DMS53 treated with DMSO at 0.1 percent for 48 hours (cell line): ENCODE results near the gene MTARC1.
A peak's percentile ranks its signal among the peaks of the same experiment; 100 is the strongest.

Experiments
- DNase-seq: peaks from one replicate; lab custom pipeline; 2025; ENCODE audit not compliant: unreplicated experiment; lab: John Stamatoyannopoulos, UW

The MTARC1 gene

DNA sequence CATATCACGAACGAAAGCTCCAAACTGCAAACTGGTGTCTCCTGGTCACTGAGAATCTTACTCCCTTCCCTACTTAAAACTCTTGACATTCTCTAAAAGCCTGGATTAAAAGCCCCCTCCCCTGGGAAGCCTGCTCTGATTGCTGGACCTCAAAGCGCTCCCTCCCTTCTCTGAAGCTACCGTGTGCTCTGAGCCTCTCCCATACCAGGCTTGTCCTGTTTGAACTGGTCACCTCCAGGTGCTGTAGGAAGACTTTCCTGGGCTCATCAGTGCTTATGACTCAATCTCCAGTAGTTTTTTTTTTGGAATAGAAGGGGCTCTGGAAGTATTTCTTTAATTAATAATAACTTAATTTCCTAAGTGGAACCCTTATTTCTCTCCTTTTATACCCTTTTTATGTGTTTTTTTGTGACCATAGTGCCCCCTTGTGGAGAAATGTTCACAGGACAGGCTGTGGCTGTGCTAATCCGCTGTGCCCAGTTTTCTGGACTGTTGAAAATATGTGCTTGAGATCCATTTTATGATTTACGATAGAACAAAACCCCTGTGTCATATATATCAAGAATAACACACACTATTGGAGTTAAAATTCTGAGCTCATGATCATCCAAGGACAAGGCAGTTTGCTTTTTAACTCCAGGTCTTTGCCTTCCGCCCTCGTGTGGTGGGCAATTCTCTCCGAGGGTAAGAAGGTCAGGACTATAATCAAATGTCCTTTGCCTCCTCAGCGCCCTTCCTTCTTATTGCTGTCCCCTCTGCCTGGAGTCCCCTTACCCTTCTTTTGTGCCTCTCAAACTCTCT is 16.9 kb downstream of the MTARC1 start:
- peak; percentile 37 for DNase-seq

DNA sequence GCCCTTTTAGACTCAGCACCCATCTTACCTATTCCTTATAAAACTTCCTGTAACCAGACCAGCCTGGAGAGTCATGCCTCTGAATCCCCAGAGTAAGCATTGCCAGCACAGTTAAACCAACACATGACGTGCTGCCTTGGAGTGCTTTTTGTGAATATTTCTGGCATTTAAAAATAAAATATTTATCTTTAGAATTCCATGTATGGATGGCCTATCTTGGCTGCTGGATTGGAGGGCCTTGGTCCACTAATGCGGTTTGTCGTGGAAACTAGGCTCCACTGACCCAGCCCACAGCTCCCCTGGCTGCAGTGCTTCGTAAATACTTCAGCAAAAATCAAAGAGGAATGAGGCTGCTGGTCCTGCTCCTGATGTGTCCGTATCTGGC is 17.5 kb downstream of the MTARC1 start:
- no peak for DNase-seq

DNA sequence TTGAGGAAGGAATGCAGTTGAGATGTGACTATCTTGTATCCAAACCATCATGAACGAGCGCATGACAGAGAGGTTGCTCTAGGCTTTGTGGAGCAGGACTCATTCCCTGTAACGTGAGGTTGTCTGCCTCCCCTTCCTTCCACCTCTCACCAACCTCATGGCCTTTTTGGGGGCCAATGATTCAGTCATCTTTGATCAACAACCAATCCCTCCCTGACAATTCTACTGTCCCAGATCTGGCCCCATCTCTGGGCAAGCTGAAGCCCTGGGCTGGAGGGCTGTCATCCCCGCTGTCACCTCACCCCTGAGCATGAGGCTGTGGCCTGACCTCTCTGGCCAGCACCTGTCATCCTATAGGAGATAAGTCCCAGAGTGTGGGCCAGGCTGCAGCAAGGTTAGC is 19.7 kb downstream of the MTARC1 start:
- DNase-seq, result no peak

DNA sequence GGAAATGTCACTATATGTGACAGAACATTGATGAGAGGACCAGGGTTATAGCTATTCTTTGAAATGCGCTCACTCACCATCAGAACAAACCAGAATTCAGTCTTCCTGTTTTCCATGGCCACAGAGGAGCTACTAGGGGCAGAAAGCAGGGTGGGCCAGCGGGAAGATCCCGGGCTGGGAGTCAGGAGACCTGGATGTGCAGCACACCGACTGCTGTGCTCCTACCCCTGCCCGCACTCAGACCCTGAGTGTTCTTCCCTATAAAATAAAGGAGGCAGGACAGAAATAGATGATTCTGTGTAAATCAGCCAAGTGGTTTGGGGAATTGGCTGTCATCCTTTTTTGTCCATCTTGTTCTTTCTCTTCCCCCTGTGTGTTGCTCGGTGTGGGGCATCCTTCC is 21.0 kb downstream of the MTARC1 start:
- no peak for DNase-seq

DNA sequence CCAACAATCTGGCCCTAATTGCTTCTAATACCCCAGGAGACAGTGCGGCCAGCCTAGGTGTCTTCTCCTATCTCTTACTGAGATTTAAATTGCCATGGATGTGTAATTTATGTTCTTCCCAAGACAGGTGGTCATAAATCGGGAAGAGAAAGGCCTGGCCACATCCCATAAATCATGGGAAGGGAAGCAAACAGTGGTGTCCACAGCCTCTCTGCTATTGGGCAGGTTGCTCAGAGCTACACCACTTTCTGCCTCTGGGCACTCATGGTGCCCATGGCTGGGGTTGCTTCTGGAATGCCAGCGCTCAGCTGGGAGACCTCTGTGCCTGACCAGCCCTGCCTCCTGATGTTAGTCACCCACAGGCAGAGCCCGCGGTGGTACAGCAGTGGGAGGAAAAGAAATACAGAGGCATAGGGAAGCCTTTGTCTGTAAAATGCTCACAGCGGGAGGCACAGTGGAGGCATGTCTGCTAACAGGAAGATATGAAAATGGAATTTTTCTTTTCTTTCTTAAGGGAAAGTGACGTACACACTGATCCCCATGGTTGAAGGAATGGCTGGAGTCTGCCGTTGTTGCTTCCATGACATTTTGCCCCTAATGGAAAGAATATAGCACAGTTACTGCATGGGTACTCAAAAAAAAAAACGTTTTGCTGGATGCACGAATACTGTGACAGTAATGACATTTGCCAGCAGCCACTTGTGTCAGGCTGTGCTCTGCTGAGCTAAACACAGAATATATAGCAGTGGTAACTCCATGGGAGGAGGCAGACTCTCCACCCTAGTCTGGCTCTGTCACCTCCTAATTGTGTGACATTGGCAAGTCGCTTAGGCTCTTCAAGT is 21.9 kb downstream of the MTARC1 start:
- no peak for DNase-seq

DNA sequence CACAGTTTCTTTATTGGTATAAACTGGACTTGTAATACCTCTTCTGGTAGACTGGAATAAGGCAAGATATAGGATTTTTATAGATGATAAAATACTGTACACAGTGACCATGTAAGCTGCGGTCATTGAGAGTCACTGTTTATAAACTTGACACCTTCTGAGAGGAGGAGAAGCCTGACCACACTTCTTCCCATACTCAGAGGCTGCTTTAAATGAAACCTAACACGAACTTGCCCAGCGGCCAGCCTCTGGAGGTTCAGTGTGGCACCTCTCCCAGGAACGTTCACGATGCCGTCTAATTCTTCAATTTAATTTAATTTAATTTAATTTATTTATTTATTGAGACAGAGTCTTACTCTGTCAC is 22.5 kb downstream of the MTARC1 start:
- DNase-seq, result no peak

DNA sequence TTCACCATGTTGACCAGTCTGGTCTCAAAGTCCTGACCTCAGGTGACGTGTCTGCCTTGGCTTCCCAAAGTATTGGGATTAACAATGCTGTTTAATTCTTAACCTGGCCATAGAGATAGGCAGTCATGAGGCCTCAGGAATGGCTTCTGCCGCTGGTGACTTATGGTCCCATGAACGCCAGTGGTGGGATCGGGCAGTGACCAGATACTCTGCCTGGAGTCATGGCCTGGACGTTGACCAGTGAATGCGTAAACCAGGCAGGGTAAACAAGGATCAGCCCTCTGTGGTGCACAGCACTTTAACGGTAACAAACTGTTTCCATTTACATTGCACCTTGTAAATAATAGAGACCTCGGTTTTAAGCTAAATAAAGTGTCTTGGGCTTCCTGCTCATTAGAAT is 23.0 kb downstream of the MTARC1 start:
- DNase-seq, result no peak

DNA sequence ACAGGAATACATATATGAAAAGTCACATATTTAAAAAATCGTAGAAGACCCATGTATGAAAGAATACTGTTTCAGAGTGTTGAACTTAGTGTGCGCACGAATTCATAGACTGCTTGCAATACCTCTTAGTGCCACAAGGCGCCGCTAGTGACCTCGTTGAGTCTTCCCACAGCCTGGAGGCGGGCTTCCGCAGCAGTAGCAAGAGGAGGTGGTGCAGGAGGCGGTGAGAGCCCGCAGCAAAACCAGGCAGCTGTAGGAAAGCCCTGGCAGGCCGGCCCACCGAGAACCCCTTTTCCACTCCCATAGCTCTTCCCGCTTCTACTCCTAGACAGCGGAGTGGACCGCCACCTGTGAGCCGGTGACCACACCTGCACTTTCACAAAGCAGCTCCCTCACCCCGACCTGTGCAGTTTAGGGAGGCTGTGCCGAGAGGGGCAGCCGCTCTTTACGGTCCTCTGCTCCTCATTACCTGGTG is 23.5 kb downstream of the MTARC1 start:
- peak; percentile 54 for DNase-seq

DNA sequence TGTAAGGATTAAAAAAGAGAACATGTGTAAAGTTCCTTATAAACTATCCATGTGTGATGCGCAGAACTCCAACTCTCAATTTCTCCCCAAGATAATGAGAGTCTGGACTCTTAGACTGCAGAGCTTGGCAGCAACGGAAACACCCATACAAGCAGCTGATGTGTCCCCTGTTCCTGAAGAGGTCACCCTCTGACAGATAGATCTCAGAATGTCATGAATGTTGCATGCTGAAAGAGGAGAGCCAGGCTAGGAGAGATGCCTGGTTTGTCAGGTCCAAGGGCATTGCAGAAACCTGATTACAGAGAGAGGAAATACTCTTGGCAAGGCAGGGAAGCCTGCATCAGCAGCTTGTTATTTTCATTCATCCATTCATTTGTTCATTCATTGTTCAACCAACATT is 24.2 kb downstream of the MTARC1 start:
- DNase-seq, result no peak

DNA sequence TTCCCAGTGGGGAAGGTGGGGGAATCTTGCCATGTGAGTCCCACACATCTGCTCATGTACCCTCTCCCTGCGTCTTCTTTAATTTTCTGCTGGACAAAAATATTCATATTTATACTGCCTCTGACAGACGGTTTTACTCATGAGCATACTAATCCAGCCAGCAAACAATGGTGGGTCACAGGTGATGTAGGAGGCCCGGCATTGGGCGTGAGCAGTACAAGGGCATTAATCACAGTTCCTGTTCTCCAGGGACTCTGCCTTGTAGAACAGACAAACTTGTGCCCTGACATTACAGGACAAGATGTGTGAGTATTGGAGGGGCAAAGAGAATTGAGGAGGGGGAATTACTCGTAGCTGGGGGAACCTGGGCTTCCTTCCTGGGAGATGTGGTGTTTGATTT is 25.0 kb downstream of the MTARC1 start:
- no peak for DNase-seq

DNA sequence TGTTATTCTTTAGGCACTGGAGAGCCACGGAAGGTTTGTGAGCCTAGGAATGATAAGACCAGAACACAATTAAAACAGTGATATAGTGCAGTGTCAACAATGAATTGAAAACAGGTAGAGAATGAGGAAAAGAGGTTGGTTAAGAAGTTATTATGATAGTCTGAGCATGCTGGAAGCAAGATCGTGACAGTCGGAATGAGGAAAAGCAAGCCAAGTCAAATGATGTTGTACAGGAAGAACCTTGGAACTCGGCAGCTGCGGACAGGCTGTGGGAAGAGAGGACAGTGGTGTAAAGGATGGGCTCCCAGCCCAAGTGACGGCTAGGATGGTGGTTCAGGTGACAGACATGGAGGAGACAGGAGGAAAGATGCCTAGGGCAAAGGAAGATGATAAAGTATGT is 25.6 kb downstream of the MTARC1 start:
- no peak for DNase-seq

DNA sequence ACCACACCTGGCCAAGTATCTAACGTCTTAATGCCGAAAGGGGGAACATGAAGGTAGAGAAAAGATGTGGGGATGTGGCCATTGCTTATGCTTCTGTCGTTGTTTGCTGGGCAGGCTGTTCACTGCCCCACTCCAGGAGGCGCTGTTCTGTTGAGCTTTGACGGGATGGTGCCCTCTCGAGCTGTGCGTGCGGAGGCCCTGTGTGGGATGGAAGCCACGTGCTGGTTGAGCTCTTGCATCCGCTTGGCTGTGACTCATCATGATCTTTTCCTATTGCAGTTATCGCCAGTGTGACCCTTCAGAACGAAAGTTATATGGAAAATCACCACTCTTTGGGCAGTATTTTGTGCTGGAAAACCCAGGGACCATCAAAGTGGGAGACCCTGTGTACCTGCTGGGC is 26.3 kb downstream of the MTARC1 start:
- DNase-seq, result no peak

DNA sequence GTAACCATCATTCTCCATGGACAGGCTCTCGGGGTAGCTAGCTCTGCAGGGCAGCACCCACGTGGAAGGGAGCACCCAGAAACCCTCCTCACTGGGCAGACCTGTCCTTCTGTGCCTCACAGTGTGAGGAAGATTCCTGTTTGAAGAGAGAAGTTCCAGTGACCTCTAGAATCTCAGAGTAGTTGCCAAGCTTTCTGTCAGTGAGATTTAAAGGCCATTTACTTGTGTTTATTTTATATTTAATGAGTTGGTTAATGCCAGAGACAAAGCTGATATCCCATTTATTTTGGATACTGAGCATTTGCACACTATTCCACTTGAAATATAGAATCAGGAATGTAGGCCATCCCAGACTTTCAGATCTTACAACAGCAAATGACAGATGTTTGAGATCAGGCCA is 28.7 kb downstream of the MTARC1 start:
- no peak for DNase-seq

DNA sequence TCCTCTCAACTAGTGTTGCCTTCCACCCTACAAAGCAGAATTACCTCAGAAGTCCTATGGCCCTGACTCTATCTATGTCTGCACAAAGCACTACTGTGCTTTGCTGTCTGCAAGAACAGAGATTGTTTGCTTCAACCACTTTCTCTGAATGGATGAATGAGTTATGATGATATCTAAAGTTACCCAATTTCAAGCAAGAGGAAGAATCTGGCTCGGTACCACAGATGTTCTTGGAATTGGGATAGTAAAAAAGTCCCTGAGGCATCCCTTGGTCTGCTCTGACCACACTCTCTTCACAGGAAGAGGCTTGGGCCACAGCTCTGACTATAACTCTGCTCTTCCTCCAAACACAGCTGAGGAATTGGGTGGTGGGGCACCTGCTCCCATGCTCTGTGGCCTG is 31.2 kb downstream of the MTARC1 start:
- DNase-seq, result no peak

DNA sequence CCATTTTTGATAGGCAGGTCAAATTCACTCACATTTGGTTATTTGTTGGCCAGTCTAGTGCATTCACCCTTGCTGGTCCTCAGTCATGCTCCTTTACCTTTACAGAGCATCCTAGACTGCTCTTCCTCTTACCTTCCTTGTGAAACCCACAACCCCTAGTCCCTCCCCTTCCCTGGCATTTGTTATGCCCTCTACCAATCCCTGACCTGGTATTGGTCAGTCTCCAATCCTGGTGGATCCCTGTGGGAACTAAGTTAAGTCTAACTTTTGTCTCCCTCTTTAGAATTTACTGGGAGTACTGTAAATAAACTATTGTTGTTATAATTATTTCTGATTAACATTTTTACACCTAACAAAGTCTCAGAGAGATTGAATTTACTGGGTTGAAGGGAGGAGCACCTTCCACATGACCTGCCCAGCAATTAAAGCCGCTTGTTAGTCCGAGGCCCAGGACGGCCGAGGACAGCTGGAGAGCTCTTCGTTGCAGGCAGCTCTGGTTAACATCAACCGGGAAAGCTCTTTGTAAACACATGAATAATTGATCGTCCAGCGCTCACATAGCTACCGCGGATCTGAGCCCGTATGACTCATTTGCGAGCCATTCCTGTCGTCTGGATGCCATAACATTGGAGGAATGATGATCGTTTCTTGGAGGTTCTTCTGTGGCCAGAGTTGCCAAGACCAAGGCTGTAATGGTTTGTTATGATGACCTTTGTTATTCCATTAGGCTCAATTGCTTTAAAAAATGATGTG is 31.9 kb downstream of the MTARC1 start:
- no peak for DNase-seq

DNA sequence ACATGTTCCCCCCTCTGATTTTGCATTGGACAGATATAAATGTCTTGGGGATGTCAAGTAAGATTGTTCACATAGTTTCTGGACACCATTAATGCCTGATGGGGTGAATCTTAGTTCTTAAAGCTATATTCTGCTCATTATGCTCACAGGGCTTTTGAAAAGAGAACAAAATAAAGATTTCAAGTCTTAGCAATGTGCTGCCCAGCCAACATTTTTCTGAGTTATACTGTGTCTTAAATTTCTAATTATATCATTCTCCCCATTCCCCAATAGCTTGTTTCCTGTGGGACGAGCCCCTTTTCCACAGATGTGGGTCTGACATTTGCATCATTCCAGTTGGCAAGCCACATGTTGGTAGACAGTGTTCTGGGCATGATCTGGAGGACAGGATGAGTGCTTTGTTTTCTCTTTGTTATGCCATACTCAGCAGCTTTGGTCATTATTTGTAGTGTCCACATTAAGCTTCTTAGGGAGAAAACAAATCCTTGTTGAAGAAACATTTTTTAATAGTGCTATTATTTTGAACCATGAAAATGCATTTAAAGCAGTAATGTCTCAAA is 32.8 kb downstream of the MTARC1 start:
- DNase-seq, result no peak

DNA sequence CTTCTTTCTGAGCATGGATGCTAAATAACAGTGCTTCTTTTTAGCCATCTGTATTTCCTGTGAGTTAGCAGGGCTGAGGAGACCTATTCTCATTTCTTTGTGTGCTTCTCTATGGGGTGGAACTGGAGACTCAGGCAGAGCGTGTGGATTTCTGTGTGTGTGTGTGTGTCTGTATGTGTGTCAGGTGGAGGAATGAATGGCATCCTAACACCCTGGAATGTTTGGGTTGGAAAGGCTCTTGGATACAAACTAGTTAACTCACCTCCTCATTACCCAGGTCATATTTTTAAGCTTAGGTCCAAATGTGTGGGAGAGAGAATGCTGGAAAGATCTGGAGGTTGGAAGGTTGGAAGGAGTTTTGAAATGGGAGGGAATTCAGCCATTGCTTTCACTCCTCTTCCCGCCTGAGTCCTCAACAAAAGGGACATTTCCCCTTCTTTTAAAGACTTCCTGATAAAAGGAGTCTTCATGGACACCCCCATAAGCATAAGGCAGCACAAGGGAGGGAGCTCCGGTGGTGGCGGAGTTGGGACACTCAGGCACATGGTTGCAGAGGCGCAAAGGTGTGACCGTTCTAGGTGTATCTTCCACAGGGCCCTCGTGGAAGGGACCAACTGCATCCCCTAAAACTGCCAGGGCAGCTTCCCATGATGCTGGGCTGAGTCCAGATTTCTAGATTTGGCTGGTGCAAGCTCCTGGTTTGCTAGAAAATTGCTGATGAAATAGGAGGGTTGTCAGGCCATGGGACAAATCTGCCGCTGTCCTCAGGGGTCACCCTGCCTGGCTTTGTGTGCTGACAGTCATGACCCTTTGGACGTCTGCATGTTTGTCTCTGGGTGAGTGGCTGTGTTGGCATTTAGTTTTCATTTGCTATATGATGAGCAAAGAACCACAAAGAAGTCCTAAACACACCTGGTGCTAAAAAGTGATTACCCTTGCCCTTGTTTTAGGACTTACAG is 37.6 kb downstream of the MTARC1 start:
- DNase-seq, result no peak

DNA sequence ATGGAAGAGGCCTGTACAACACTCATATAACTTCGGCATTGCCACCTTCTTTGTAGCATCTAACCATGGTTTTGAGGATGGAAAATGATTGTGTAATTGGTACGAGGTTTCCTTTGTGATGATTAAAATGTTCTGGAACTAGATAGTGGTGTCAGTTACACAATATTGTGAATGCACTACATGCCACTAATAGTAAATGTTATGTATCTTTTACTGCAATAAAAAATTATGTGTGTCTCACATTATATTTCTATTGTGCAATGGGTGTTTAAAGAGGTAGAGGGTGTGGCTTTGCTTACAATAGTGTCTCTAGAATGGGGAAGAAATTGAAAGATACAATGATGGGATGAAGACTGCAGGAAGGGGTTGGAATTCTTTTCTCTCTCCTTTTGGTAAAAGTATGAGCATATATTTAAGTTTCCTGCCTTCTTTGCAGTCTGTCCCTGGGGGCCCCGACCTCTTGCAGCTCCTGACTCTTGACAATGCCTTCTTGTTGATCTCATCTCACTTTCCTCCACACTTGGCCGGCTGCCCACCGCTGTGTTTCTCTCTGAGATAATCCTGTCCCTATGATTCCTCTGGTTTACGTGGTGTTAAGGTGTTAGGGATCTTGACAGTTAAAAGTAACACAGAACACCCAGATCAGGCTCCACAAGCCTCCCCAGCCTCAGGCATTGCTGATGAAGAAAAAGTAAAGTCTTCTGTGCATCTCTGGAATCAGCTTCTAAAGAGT is 39.3 kb downstream of the MTARC1 start:
- DNase-seq, result no peak

DNA sequence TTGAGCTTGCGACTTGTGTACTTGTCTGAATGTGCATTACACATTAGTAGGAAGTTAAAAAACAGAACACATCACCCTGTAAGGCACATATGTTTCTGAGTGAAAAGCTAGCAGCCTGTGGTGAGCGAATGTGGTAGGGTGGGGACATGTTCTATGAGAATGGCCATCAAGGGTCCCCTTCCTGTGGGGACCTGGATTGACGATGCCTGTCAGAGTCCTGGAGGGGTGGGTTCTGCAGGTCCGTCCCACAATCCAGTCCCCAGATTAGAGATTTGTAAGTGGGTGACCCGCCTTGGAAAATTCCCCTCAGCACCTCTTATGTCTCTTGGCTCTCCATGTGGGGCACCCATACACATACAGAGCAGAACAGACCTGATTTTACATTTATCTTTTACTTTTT is 40.0 kb downstream of the MTARC1 start:
- DNase-seq, result no peak
